ENCODE measurements around the gene STK32B.

The STK32B gene

DNA sequence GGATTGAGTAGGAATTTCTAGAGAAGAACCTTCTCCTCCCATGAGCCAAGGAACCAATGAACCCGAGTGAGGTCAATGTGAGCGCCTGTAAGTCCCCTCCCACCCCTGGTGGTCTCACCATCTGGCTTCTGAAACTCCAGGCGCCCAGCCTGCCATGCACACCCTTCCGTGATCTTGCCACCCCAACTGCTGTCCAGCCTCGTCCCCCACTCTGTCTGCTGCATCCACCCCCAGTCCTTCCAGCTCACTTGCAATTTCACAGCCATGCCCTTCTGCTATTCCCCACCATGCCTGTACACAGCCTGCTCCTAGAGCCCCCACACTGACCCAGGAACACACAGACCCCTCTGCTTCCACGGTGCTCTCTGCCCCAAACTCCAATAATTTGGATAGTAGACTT is 323.7 kb downstream of the STK32B start:
- TF ChIP-seq, protein P1, sequence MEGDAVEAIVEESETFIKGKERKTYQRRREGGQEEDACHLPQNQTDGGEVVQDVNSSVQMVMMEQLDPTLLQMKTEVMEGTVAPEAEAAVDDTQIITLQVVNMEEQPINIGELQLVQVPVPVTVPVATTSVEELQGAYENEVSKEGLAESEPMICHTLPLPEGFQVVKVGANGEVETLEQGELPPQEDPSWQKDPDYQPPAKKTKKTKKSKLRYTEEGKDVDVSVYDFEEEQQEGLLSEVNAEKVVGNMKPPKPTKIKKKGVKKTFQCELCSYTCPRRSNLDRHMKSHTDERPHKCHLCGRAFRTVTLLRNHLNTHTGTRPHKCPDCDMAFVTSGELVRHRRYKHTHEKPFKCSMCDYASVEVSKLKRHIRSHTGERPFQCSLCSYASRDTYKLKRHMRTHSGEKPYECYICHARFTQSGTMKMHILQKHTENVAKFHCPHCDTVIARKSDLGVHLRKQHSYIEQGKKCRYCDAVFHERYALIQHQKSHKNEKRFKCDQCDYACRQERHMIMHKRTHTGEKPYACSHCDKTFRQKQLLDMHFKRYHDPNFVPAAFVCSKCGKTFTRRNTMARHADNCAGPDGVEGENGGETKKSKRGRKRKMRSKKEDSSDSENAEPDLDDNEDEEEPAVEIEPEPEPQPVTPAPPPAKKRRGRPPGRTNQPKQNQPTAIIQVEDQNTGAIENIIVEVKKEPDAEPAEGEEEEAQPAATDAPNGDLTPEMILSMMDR (IDR thresholded peaks at IDR 0.05; ENCODE audit: extremely low read depth, missing control alignments): no peak
- no peak for DNase-seq (ENCODE audit: low spot score)

DNA sequence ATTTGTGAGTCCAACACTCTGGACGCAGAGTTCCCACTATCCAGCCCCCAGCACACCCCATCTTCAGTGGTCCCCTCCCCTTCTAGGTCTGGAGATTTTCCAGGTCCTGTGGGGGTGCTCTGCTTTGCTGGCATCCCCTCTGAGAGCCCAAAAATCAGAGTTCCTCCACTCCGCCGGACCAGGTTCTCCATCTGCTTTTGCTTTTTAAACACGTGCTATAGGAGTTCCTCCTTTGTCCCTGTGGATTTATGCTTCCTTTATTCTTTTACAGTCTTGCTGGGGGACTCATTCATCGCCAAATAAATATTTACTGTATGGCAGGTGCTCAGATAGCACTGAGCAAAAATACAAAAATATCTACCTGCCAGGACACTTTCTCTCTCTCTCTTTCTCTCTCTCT is 324.7 kb downstream of the STK32B start:
- no peak for DNase-seq (ENCODE audit: low spot score)
- TF ChIP-seq, protein P1 (IDR thresholded peaks at IDR 0.05; ENCODE audit: extremely low read depth, missing control alignments): no peak

DNA sequence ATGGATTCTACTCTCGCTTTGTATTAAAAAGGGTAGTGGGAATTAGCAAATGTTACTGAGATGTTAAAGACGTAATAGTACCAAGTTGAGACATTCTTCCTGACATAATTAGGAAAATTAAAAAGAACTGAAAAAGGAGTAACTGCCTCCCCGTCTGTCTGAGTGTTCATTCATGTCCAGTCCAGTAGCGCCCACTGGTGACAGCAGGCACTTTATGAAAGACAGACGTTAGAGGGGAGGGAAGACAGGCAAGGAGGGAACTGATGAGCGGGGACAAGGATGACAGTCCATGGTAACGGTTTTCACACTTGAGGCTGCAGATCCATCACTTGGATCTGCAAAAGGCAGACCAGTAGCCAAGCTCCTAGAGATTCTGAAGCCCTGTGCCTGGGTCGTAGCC is 326.7 kb downstream of the STK32B start:
- DNase-seq (ENCODE audit: low spot score): no peak
- TF ChIP-seq, protein P1 (IDR thresholded peaks at IDR 0.05; ENCODE audit: extremely low read depth, missing control alignments): no peak

DNA sequence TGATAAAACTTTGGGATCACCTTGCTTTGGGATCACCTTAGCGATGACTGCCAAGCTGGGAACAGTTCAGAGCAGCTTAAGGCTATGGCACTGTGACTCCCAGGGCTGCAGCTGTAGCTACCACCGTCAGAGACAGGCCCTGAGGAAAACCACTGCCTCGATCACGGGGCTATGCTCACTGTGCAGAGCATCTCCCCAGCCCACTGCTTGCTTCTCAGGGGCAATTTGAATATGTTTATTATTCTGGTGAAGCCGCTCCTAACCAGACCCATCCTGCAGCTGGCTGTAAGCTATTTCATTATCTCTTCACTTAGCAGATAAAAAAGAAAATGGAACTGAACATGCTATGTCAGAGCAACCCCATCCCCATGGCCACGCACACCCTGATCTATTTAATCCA is 328.6 kb downstream of the STK32B start:
- TF ChIP-seq, protein P1 (IDR thresholded peaks at IDR 0.05; ENCODE audit: extremely low read depth, missing control alignments): no peak
- DNase-seq (ENCODE audit: low spot score): no peak

DNA sequence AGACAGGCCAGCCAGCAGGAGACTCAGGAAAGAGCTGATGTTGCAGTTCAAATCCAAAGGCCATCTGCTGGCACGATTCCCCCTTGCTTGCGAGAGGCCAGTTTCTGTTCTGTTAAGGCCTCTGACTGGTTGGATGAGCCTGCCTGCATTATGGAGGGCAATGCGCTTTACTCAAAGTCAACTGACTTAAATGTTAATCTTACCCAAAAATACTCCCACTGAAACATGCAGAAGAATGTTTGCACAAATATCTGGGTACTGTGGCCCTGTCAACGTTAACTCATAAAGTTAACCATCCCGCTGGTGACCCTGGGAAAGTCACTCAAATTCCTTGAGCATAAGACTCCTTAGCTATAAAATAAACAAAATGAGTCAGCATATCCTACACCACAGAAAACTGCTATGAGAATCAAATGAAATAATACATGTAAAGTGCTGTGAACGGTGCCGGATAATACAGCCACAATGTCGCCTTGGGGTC is 330.7 kb downstream of the STK32B start:
- DNase-seq (ENCODE audit: low spot score): no peak
- TF ChIP-seq, protein P1 (IDR thresholded peaks at IDR 0.05; ENCODE audit: extremely low read depth, missing control alignments): no peak

DNA sequence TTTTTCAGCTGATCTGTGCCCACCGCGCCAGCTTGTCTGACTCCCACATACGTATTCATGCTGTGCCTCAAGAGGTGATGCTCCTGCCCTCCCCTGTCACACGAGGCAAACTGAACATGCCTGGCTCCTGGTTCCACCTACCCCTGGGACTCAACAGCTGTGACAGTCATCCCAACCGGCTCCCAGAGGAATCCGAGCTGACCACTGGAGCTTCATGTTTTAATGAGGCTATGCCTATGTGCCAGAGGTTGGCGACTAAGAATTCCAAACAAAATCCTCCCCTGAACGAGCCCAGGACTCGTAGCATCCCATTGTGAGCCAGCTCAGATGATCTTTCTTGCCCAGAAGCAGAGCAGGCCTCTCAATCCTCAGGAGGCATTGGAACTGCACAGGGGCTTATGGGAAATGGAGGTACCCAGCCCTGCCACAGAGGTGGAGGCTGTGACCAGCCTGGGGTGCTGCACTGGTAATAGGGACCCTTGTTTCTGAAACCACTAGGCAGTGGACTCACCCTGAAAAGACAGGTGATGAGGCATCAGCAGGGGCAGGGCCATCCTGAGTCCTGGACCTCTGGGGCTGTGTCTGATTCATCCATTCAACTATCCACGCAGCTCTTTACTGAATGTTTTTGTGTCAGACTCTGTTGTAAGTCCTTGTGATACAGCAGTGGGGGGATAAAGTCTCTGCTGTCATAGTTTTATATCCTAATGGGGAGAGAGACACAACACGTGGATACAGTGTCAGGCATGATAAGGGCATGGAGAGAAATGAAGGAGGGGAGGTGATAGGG is 332.1 kb downstream of the STK32B start:
- DNase-seq (ENCODE audit: low spot score): no peak
- TF ChIP-seq, protein P1 (IDR thresholded peaks at IDR 0.05; ENCODE audit: extremely low read depth, missing control alignments): no peak

DNA sequence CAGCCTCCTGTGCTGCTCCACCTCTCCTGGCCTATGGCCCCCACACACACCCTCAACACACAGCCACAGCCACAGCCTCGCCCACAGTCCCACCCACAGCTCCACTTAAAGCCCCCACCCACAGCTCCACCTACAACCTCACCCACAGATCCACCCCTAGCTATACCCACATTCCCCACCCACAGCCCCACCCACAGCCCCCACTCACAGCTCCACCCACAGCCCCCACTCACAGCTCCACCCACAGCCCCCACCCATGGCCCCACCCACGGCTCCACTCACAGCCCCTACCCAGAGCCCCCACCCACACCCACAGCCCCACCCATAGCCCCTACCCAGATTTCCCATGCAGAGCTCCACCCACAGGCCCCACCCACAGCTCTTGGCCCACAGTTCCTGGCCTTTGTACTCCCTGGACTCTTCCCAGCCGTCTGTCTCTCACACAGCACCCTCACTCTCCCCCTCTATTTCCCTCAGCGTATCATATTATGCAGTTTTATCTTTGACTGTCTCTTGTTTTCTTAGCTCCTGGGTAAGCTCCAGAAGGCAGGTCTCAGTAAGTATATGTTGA is 334.5 kb downstream of the STK32B start:
- no peak for DNase-seq (ENCODE audit: low spot score)
- TF ChIP-seq, protein P1 (IDR thresholded peaks at IDR 0.05; ENCODE audit: extremely low read depth, missing control alignments): no peak
